Left ventricle myocardium inferior (tissue), 1 donor: ENCODE results near the gene HOXA6. TPM values are rescaled to one million over a fixed set of nuclear protein-coding genes. Genes with fewer than 3 reads are reported as not detected.

Experiments used
- DNase-seq: peaks from one replicate; pipeline ENCODE4 v3.0.0-alpha.2; 2020
- H3K27ac ChIP-seq: fragments of 200-600 bp; replicated peaks from 2 replicates; pipeline ENCODE4 v1.8.0; 2021
- H3K27me3 ChIP-seq: fragments of 200-600 bp; 2 replicates; pipeline ENCODE4 v1.8.0; 2021; ENCODE audit warnings: low read depth
- H3K36me3 ChIP-seq: fragments of 200-600 bp; 2 replicates; pipeline ENCODE4 v1.8.0; 2021
- H3K4me1 ChIP-seq: fragments of 200-600 bp; 2 replicates; pipeline ENCODE4 v1.8.0; 2021
- H3K4me3 ChIP-seq: fragments of 200-600 bp; 2 replicates; pipeline ENCODE4 v1.8.0; 2021; ENCODE audit warnings: mild to moderate bottlenecking, moderate library complexity
- H3K9me3 ChIP-seq: fragments of 200-600 bp; replicated peaks from 2 replicates; pipeline ENCODE4 v1.8.0; 2021
- intact Hi-C: fragments of 100-400 bp; cut with micrococcal nuclease; formaldehyde crosslinking; loops from one replicate; pipeline ENCODE4 v1.11.0; 2022
- long read RNA-seq: library from polyadenylated mRNA; unstranded; transcript quantifications from one replicate; pipeline ENCODE4 v2.0.0, GENCODE V29; 2021
- total RNA-seq: library from RNA; stranded (reverse); fragmentation: NEBNext Ultra II Directional; extraction: Animal tissue kit (Norgen Biotek cat#: 25700); gene quantifications from one replicate; pipeline ENCODE4 v1.2.1, GENCODE V29; 2021
- TF ChIP-seq, protein P1 (sequence below): fragments of 200-600 bp; IDR thresholded peaks from 2 replicates; pipeline ENCODE4 v1.8.0; 2021; ENCODE audit warnings: antibody characterized with exemption, mild to moderate bottlenecking, borderline replicate concordance
- donor health status: DM: no; HTN: yes; CAD: no; lungs with severe emphysema.

The HOXA6 gene
- total RNA-seq, result not detected
- long read RNA-seq, result 0 reads

DNA sequence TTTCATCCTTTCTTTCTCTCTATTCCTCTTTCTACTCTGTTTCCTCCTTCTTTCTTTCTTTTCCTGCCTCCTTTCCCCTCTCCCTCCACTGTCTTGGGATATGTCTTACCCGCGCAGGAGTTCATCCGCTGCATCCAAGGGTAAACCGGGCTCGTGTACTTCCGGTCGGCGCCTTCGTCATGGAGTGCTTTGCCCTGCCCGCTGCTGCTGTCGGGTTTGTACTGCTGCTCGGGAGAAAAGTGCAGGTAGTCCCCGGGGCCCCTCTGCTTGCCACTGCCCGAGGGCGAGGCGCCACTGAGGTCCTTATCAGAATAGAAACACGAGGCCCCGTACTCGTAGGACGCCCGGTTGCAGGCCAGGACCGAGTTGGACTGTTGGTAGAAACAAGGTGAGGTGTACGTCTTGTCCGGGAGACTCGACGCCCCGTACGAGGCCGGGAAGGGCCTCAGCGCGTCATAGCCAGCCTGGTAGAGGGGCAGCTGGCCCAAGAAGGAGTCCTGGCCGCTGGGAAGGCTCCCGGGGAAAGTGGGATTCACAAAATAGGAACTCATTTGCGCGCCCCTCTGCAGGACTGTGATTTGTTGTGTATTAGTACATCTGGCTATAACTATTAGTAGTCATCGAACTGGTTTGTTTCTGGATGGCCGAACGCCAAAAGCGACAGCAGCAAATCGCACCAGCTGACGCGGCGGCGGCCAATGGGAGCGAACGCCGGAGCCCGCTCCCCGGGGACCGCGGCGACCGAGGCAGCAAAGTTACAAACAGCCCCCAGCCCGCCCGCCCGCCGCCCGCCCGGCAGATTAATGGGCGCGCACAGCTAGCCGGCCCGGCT is at the start of gene HOXA6:
Gene HOXA6 (minus strand): TSS at position 576 of the 832 bp plus-strand sequence. CDS start 25 bp downstream, at position 551.
- Histone ChIP-seq H3K4me3 (peak within 1 kb of the TSS; percentile 54), H3K27me3 (peaks cover 100% of the 10 kb centered on the region), H3K9me3 (no peaks in the 10 kb centered on the region), H3K27ac (peak within 1 kb of the TSS; percentile 30), H3K36me3 (no peaks in the 10 kb centered on the region), H3K4me1 (peaks cover 63% of the 10 kb centered on the region)
- intact Hi-C loops, result no loop called here
- TF ChIP-seq, protein P1, sequence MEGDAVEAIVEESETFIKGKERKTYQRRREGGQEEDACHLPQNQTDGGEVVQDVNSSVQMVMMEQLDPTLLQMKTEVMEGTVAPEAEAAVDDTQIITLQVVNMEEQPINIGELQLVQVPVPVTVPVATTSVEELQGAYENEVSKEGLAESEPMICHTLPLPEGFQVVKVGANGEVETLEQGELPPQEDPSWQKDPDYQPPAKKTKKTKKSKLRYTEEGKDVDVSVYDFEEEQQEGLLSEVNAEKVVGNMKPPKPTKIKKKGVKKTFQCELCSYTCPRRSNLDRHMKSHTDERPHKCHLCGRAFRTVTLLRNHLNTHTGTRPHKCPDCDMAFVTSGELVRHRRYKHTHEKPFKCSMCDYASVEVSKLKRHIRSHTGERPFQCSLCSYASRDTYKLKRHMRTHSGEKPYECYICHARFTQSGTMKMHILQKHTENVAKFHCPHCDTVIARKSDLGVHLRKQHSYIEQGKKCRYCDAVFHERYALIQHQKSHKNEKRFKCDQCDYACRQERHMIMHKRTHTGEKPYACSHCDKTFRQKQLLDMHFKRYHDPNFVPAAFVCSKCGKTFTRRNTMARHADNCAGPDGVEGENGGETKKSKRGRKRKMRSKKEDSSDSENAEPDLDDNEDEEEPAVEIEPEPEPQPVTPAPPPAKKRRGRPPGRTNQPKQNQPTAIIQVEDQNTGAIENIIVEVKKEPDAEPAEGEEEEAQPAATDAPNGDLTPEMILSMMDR, result no peak
- DNase-seq, result no peak

DNA sequence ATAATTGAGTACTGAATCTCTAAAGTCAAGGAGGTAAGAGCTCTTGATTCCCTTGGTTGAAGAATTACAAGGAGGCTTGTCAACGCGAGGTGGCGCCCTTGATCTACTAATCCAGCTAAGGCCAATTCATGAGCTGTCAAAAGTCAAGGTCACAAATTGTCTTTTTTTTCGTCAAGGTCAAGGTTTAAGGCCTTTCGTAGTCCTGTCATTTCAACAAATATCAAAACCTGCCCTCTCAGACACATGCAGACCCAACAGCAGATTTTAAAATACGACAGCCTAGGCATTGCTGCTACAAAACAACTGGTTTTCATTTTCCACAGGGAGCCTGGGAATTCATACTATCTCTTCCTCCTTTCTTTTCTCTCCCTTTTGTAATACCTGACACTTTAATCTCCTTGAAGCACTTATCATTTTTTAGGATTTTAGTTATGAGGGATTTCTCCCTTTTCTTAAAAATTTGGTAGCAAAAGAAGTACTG is 48.8 kb upstream of the HOXA6 start:
- Histone ChIP-seq H3K27me3 (peaks cover 99% of the 10 kb centered on the region), H3K4me3 (no peak overlapping the region), H3K36me3 (no peaks in the 10 kb centered on the region), H3K9me3 (no peaks in the 10 kb centered on the region), H3K4me1 (peaks cover 44% of the 10 kb centered on the region), H3K27ac (no peak overlapping the region)
- intact Hi-C loops, result loop anchor here (5.0 kb wide), 1 partner anchor 881 kb away; no protein-coding TSS in a partner anchor
- TF ChIP-seq, protein P1, result peak; percentile 84
- DNase-seq, result peak; percentile 83

DNA sequence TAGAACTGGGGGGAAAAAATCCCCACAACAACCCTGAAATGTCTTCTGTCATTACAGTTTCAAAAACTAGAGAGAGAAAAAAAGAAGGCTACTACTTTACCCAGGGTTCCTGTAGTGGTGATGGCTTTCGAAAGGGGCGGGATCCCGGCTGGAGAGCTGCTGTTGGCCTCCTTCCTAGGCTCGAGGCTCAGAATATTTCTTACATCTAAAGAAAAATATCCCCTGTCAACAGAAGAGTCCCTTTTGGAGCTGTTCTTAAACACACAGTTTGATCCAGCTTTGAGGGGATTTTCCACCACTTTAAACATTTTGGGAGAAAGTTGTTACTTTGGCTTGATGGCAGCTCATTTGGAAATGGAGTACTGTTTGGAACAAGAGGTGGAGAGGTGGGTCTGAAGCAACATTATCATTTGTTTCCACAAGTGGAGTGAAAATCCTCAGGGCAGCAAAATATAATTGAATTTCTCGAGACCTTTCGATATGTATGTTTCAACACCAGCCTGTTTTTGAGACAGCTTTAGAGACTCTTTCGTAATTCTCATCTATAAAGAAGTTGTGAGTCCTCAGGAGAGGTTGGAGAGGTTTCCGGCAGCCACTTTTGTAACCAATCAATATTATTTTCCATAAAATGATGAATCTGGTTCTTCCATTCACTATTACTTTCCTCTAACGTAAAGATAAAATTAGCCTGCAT is 47.3 kb upstream of the HOXA6 start:
- H3K4me3 ChIP-seq, result no peak overlapping the region
- DNase-seq, result no peak
- H3K27ac ChIP-seq, result no peak overlapping the region
- no peaks in the 10 kb centered on the region for H3K9me3 ChIP-seq
- no peaks in the 10 kb centered on the region for H3K36me3 ChIP-seq
- TF ChIP-seq, protein P1, result no peak
- H3K27me3 ChIP-seq, result peaks cover 99% of the 10 kb centered on the region
- intact Hi-C loops, result loop anchor here (5.0 kb wide), 1 partner anchor 882 kb away; no protein-coding TSS in a partner anchor
- peaks cover 32% of the 10 kb centered on the region for H3K4me1 ChIP-seq

DNA sequence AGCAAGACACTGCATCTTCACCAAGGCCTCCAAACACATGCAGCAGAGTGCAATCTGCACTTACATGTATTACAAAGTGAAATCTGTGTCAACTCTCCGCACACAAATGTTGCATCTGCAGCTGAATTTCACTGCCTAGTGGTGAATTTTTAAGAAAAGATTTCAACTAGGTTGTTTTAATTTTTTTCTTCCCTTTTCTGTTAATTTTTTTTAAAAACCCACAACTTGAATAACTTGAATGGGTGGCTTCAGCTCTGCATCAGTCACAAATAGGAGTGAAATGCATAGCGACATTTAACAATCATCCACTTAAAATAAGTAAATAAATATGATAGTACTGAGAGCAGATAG is 46.4 kb upstream of the HOXA6 start:
- peaks cover 32% of the 10 kb centered on the region for H3K4me1 ChIP-seq
- H3K4me3 ChIP-seq, result no peak overlapping the region
- DNase-seq, result no peak
- no peaks in the 10 kb centered on the region for H3K9me3 ChIP-seq
- H3K27ac ChIP-seq, result no peak overlapping the region
- H3K36me3 ChIP-seq, result no peaks in the 10 kb centered on the region
- TF ChIP-seq, protein P1, result no peak
- H3K27me3 ChIP-seq, result peaks cover 100% of the 10 kb centered on the region
- intact Hi-C loops, result no loop called here

DNA sequence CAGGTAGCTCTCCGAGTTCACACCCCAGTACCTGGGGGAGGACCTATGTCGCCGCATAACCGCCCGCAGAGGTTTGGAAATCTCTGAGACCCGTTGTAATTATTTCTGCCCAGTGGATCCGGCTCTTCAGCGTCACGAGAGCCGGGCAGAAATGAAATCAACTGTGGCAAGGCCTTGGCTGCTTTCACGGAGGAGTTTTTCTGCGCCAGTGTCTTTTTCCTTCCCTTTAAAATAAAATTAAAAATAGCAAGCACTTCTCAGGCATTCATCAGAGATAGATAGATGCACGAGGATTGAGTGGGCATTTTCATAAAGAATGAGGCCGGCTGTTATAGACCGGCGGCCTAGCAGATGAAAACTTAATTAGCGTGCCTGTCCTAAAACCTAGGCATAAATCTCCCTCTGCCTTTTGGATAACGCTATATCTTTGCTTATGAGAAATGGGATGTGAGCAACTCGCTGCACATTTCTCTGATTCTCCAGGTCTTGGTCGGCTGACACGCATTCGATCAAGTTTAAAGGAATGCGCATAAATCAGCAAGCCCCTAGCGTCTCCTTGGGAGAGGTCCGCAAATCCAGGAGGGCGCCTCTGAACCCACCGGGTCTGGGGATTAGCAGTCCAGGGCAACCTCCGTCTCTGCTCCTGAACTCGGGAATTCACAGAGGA is 45.9 kb upstream of the HOXA6 start:
- H3K27ac ChIP-seq, result no peak overlapping the region
- no peaks in the 10 kb centered on the region for H3K36me3 ChIP-seq
- DNase-seq, result no peak
- no peaks in the 10 kb centered on the region for H3K9me3 ChIP-seq
- intact Hi-C loops, result no loop called here
- TF ChIP-seq, protein P1, result no peak
- peaks cover 100% of the 10 kb centered on the region for H3K27me3 ChIP-seq
- H3K4me3 ChIP-seq, result peak overlapping the region; percentile 54
- H3K4me1 ChIP-seq, result peaks cover 32% of the 10 kb centered on the region
